HG03575 (cell line): ENCODE measurements around the gene NGEF.

Experiments used
- ATAC-seq: cut with Tn5 transposase; IDR thresholded peaks from one replicate; pipeline ENCODE4 v1.9.1; 2021; ENCODE audit not compliant: unreplicated experiment, insufficient number of reproducible peaks, low FRiP score; ENCODE audit errors: extremely low read depth

Gene NGEF

DNA sequence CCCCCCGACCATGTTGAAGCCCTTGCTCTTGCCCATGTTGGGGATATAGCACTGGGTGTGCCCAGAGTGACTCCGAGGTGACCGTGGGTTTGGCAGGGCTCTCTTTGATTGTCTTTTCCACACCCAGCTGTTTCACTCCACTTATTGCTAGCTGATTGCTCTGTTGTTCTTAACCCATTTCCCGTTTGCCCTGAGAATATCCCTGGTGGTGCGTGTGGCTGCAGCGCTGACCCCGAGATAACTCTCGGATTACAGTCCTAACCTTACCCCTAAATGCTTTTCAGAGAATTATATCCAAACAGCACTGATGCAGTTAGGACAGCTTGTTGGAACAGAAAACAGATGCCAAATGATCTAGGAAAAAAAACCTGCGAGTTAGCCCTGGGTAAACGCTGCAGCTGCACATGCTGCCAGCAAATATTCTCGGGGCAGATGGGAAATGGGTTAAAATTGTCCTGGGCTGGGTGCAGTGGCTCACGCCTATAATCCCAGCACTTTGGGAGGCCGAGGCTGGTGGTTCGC, 177.3 kb downstream of the NGEF start:
- no peak for ATAC-seq

DNA sequence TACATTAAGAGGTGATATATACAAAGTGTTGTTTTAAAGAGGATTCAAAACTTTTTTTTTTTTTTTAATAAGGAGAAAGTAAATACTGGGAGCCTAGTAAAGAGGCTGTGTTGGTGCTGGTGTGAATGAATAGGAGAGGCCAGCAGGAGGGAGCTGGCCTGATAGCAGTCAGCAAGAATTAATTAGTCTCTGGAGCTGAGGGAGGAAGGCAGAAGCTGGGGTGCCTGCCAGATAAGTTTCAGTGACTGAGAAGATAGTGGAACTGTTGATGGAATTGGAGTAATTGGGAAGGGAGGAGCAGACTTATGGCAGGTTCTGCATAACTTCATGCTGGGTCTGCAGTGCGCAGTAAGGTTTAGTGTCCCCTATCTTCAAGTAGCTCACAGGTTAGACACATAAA, 179.2 kb downstream of the NGEF start:
- ATAC-seq = no peak

DNA sequence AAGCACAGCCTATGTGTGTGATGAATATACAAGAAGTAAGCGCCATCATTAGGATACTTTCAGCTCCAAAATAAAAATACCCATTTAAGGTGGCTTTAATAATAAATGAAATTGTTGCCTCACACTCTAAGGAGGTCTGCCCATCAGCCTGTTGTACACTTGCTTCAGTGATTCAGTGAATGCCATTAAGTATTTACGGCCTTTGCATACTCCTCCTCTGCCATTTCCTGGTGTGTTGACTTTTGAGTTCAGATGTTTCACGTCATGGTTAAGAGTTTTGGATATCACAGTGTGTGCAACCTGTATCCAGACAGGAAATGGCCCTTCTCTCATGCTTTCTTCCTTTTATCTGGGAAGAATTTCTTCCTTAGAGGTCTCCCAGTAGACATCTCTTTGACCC, 181.6 kb downstream of the NGEF start:
- ATAC-seq = no peak

- ATAC-seq = no peak
These were observed 183.1 kb downstream of the NGEF start for GRCh38 chr2:232829988-232830387.
